Right renal pelvis (tissue), 4 donors: Measurements from ENCODE around the gene MCM5. TPM values are rescaled to one million over a fixed set of nuclear protein-coding genes. Genes with fewer than 3 reads are reported as not detected.
"Not testable (repeated sequence)": the region's sequence is repeated elsewhere in the genome, so short reads cannot be mapped to it uniquely, and the experiment has no call there.

Experiments
- DNase-seq, 4 donors: peaks; one replicate each; pipeline ENCODE4 v3.0.0-alpha.2; 2013; ENCODE audit warnings: low read depth in 4 of 4, low spot score in 3 of 4, missing footprints in 1 of 4
- polyA plus RNA-seq, 4 donors: library from polyadenylated mRNA; unstranded; fragments of 120-200 nt; gene quantifications; one replicate each; pipeline ENCODE4 v1.2.1, GENCODE V29; 2013; ENCODE audit not compliant: insufficient read length in 4 of 4

The MCM5 gene
- polyA plus RNA-seq, 4 donors, result 56.5 to 74.2 (median 69.0) TPM

- DNase-seq, result no peak
Measured at GRCh38 chr22:35426801-35427140, 26.8 kb downstream of the MCM5 start.

- peak; percentile 43 to 72 (median 61) for DNase-seq
Measured at GRCh38 chr22:35430897-35431322, 31.0 kb downstream of the MCM5 start.

GRCh38 chr22:35431483-35432227 lies 31.7 kb downstream of the MCM5 start:
- DNase-seq, result no peak

- DNase-seq, result no peak
Measured at GRCh38 chr22:35432228-35432905, 32.4 kb downstream of the MCM5 start.

- no peak for DNase-seq
Measured at GRCh38 chr22:35434061-35434710, 34.2 kb downstream of the MCM5 start.

- DNase-seq, result no peak
Measured at GRCh38 chr22:35435201-35435740, 35.3 kb downstream of the MCM5 start.

GRCh38 chr22:35436421-35436820 lies 36.5 kb downstream of the MCM5 start:
- no peak for DNase-seq

- no peak for DNase-seq
Measured at GRCh38 chr22:35437049-35437448, 37.1 kb downstream of the MCM5 start.

GRCh38 chr22:35438673-35439364 lies 38.9 kb downstream of the MCM5 start:
- not testable (repeated sequence) for DNase-seq

- DNase-seq, result no peak
Measured at GRCh38 chr22:35439365-35439717, 39.4 kb downstream of the MCM5 start.

GRCh38 chr22:35440129-35440528 lies 40.2 kb downstream of the MCM5 start:
- DNase-seq, result no peak

- DNase-seq, result no peak
Measured at GRCh38 chr22:35441489-35442100, 41.7 kb downstream of the MCM5 start.

GRCh38 chr22:35442471-35442870 lies 42.5 kb downstream of the MCM5 start:
- DNase-seq, result no peak

GRCh38 chr22:35443338-35443737 lies 43.4 kb downstream of the MCM5 start:
- no peak for DNase-seq

- no peak for DNase-seq
Measured at GRCh38 chr22:35443790-35444684, 44.1 kb downstream of the MCM5 start.

GRCh38 chr22:35444685-35445399 lies 44.9 kb downstream of the MCM5 start:
- DNase-seq, result no peak

- no peak for DNase-seq
Measured at GRCh38 chr22:35445933-35446332, 46.0 kb downstream of the MCM5 start.

- DNase-seq, result no peak
Measured at GRCh38 chr22:35446365-35446764, 46.4 kb downstream of the MCM5 start.

- no peak for DNase-seq
Measured at GRCh38 chr22:35448523-35448922, 48.6 kb downstream of the MCM5 start.
